ENCODE measurements around the gene CDT1.

CDT1 gene

GRCh38 chr16:88803264-88803987 lies at the start of gene CDT1:
TSS of gene CDT1 (plus strand) at chr16:88803789. CDS start at chr16:88803832, 43 bp downstream.
- in situ Hi-C loops (cut with MboI; ENCODE audit: low sequenced_read_pairs) = no loop called here

GRCh38 chr16:88754109-88754911 lies 49.3 kb upstream of the CDT1 start:
- in situ Hi-C loops (cut with MboI; ENCODE audit: low sequenced_read_pairs) = no loop called here

- in situ Hi-C loops (cut with MboI; ENCODE audit: low sequenced_read_pairs) = no loop called here
Measured at GRCh38 chr16:88754912-88755744, 48.5 kb upstream of the CDT1 start.

GRCh38 chr16:88755745-88756443 lies 47.7 kb upstream of the CDT1 start:
- in situ Hi-C loops (cut with MboI; ENCODE audit: low sequenced_read_pairs) = no loop called here

GRCh38 chr16:88758227-88758943 lies 45.2 kb upstream of the CDT1 start:
- in situ Hi-C loops (cut with MboI; ENCODE audit: low sequenced_read_pairs) = no loop called here

GRCh38 chr16:88758944-88759244 lies 44.7 kb upstream of the CDT1 start:
- in situ Hi-C loops (cut with MboI; ENCODE audit: low sequenced_read_pairs) = no loop called here

GRCh38 chr16:88759245-88759975 lies 44.2 kb upstream of the CDT1 start:
- in situ Hi-C loops (cut with MboI; ENCODE audit: low sequenced_read_pairs) = no loop called here

GRCh38 chr16:88759976-88760350 lies 43.6 kb upstream of the CDT1 start:
- in situ Hi-C loops (cut with MboI; ENCODE audit: low sequenced_read_pairs) = no loop called here

- in situ Hi-C loops (cut with MboI; ENCODE audit: low sequenced_read_pairs) = no loop called here
Measured at GRCh38 chr16:88760424-88761142, 43.0 kb upstream of the CDT1 start.

- in situ Hi-C loops (cut with MboI; ENCODE audit: low sequenced_read_pairs) = no loop called here
Measured at GRCh38 chr16:88761143-88761534, 42.5 kb upstream of the CDT1 start.

- in situ Hi-C loops (cut with MboI; ENCODE audit: low sequenced_read_pairs) = no loop called here
Measured at GRCh38 chr16:88761830-88762229, 41.8 kb upstream of the CDT1 start.

- in situ Hi-C loops (cut with MboI; ENCODE audit: low sequenced_read_pairs) = no loop called here
Measured at GRCh38 chr16:88762258-88762870, 41.2 kb upstream of the CDT1 start.

- in situ Hi-C loops (cut with MboI; ENCODE audit: low sequenced_read_pairs) = no loop called here
Measured at GRCh38 chr16:88762941-88763340, 40.6 kb upstream of the CDT1 start.

GRCh38 chr16:88763502-88764053 lies 40.0 kb upstream of the CDT1 start:
- in situ Hi-C loops (cut with MboI; ENCODE audit: low sequenced_read_pairs) = no loop called here

GRCh38 chr16:88764080-88764479 lies 39.5 kb upstream of the CDT1 start:
- in situ Hi-C loops (cut with MboI; ENCODE audit: low sequenced_read_pairs) = no loop called here

- in situ Hi-C loops (cut with MboI; ENCODE audit: low sequenced_read_pairs) = no loop called here
Measured at GRCh38 chr16:88764913-88765349, 38.7 kb upstream of the CDT1 start.

GRCh38 chr16:88766975-88767374 lies 36.6 kb upstream of the CDT1 start:
- in situ Hi-C loops (cut with MboI; ENCODE audit: low sequenced_read_pairs) = no loop called here

GRCh38 chr16:88767546-88768070 lies 36.0 kb upstream of the CDT1 start:
- in situ Hi-C loops (cut with MboI; ENCODE audit: low sequenced_read_pairs) = no loop called here

All from HL-60/S4 (cell line).